ENCODE data around the gene HYAL3.

DNA sequence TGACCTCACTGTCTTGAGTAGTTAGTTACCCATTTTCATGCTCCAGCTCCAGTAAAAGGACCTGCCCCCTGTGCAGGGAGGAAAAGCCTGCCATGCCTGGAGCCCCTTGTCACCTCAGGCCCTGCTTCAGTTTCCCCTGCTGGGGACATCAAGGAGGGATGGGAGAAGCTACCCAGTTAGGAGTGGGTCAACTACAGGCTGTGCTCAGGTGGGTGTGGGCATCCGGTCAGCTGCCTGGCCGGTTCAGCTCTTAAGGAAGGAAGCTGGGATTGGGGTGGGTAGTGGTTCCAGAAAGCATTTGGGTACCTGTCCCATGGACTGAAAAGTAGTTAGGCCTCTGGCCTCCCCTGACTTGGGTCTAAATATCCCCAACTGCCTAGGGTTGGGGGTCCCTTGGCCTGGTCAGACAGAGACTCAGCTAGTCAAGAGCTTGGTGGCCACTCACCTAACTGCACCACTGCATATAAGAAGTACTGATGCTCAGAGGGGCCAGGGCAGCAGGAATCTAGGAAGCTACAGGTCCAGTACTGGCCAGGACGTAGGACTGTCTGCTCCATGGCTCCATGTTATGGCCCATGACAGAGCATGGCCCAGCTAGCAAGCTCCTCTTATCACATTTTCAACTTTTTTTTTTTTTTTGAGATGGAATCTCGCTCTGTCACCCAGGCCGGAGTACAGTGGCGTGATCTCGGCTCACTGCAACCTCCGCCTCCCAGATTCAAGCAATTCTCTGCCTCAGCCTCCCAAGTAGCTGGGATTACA lies 19.8 kb downstream of the HYAL3 start:
- TF ChIP-seq POLR2A (IDR thresholded peaks at IDR 0.05), result no peak
- TF ChIP-seq, protein P1, sequence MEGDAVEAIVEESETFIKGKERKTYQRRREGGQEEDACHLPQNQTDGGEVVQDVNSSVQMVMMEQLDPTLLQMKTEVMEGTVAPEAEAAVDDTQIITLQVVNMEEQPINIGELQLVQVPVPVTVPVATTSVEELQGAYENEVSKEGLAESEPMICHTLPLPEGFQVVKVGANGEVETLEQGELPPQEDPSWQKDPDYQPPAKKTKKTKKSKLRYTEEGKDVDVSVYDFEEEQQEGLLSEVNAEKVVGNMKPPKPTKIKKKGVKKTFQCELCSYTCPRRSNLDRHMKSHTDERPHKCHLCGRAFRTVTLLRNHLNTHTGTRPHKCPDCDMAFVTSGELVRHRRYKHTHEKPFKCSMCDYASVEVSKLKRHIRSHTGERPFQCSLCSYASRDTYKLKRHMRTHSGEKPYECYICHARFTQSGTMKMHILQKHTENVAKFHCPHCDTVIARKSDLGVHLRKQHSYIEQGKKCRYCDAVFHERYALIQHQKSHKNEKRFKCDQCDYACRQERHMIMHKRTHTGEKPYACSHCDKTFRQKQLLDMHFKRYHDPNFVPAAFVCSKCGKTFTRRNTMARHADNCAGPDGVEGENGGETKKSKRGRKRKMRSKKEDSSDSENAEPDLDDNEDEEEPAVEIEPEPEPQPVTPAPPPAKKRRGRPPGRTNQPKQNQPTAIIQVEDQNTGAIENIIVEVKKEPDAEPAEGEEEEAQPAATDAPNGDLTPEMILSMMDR (IDR thresholded peaks at IDR 0.05), result no peak
